SW 1271 (cell line): ENCODE data around the gene ISM1.
A peak's percentile ranks its signal among the peaks of the same experiment; 100 is the strongest.

Experiments used
- DNase-seq, 2 experiments: peaks; one replicate each; lab custom pipeline; 2025; lab: John Stamatoyannopoulos, UW

ISM1 gene

DNA sequence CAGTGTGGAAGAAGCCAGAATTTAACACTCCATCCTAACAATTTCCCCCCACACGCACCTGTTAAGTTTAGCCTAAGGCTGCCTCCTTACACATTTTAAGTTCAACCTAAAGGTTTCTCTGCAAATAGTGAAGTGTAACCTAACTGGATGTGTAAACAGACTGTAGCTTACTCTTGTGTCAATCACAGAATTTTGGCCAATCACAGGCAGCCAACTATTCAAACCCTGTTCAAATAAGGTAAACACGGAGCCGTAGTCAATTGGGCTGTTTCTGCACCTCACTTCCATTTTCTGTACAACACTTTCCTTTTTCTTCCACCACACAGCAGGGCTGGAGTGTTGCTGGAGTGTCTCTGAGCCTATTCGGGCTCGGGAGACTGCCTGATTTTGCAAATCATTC lies 92.1 kb downstream of the ISM1 start:
- DNase-seq: no peak

DNA sequence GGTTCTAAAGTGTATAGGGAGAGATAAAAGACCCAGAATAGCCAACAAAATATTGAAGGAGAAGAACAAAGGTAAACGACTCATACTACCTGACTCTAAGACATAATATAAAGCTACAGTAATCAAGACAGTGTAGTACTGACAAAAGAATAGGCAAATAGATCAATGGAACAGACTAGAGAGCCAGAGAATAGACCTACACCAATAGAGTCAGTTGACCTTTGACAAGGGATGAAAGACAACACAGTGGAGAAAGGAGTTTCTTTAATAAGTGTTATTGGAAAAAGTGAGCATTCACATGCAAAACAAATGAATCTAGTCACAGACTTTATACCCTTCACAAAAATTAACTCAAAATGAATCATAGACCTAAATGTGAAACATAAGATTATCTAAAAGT lies 96.4 kb downstream of the ISM1 start:
- DNase-seq: no peak

DNA sequence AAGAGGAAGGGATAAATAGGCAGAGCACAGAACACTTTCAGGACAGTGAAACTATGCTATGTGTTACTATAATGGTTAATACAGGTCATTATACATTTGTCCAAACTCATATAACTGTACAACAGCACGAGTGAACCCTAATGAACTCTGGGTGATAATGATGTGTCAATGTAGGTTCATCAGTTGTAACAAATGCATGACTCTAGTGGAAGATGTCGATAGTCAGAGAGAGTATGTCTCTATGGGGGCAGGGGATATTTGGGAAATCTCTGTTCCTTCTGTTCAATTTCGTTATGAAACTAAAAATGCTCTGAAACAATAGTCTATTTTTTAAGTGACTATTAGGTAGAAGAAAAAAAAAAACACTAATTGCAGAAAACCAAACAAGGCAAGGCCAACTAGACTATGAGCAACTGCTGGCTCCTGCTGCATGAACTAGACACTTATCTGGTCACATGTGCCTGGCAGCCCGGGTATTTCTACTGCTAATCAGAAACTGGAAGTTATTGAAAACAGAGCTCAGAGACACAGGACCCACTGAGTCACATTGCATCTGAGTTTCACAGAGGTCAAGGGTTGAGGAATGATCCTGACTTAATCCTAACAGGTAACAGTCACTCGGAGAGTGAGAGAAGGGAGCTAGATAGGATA lies 97.9 kb downstream of the ISM1 start:
- no peak for DNase-seq

DNA sequence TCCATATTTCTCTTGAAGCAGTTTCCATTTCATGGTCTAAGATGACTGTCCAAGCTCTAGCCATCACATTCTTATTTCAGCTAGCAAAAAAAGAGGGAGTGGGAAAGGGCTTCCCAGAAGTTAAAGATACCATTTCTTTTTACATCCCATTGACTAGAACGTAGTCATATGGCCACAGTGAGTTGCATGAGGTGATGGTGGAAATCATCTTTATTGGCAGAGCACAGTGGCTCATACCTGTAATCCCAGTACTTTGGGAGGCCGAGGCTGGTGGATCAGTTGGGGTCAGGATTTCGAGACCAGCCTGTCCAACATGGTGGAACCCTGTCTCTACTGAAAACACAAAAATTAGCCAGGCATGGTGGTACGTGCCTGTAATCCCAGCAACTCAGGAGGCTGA lies 99.6 kb downstream of the ISM1 start:
- no peak for DNase-seq

DNA sequence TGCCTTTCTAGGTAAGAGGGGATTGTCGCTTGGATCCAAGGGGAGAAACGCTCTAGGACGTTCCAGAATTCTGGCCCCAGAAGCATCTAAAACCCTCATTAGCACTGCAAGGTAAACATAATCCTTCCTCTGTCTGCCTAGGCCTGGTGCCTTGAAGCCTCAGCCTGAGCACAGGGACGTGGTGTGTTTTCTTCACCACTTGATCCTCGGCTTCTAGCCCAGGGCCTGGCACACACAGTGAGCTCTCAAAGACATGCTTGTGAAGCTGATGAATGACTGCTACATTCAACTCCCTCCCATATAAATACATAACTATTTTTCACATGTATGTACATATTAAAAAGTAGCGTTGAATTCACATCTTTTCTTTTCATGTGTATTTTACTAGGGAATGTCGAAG lies 100.3 kb downstream of the ISM1 start:
- no peak for DNase-seq

DNA sequence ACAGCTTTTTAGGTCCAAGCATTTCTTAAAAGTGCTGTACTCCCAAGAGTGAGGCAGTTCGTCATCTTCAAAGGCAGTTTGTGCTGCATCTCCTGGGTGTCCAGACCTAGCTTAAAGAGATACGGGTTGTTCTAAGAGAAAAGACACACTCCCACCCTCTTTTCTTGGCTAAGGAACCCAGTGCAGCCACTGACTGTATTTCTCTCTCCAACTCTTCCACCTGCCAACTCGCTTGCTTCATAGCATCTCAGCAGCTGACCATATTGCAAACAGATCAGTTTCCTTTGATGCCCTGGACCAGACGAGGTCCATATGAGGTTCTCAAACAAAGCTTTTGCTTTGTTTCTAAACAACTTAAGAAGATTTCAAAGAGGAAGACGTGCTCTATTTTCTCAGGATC lies 101.1 kb downstream of the ISM1 start:
- no peak for DNase-seq

DNA sequence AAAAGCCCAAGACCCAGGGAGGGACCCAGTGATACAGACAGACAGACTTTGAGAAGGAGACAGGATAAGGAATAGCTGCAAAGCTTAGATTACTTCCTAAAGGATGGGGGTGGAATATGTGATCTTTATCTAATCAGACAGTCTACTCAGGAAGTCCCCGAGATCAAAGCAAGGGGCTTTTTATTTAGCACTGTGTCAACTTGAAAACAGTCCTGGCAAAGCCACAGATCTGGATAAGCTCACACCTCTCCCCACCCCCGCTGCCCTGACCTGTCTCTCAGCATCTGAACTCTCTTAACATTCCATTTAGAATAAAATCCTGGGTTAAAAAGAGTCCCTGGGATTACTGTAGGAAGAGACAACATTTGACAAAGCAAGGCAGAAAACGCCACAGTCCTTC lies 101.5 kb downstream of the ISM1 start:
- no peak for DNase-seq

DNA sequence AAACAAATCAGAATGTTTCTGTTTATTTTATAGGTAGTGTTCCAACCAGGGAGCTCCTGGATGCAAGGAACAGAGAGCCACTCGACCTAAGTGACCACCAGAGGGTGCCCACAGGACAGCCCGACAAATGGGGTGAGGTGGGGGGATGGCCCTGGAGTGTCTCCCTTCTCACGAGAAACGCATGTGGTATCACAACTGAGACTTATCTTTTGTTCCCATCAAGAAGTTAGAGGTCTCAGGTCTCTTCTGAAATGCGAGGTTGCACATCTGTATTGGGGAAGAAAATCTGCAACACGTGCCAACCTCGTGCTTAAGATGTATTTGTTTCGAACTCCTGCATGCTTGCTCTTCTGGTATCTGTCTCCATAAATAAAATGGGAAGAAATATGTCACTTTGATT lies 104.0 kb downstream of the ISM1 start:
- no peak for DNase-seq

DNA sequence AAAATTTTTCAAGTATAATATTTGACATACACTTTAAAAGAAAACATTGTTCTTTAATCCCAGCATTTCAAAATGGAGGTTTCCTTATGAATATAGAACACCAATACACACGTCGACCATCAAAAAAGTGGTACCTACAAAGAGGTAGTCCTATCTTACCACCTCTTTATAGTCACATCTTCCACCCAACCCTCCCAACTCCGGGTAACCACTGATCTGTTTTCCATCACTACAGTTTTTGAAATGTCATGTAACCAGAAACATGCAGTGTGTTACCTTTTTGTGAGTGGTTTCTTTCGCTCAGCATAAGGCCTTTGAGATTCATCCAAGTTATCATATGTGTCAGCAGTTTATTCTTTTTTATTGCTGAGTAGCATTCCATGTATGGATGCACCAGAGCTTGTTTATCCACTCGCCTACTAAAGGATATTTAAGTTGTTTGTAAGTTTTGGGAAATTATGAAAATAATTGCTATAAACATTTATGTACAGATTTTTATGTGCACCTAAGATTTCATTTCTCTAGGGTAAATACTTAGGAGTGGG lies 104.8 kb downstream of the ISM1 start:
- DNase-seq: no peak

DNA sequence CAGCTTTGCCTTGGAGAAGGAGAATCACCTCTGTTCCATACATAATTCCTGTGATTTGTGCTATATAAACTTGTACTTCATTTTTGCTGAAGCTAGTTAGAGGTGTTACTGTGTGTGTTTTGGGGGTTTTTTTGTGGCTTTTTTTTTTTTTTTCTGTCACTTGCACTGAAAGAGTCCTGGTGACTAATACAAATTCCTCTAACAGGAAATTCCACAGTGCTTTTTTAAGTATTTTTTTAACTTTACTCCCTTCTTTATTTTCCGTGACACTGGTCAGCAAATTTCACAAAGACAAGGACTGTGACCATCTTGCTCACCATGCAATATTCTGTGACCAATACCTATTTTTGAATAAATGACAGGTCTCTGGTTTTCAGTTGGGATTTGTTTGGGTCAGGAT lies 110.5 kb downstream of the ISM1 start:
- DNase-seq: peak in 1 of 2 experiments; percentile 26

DNA sequence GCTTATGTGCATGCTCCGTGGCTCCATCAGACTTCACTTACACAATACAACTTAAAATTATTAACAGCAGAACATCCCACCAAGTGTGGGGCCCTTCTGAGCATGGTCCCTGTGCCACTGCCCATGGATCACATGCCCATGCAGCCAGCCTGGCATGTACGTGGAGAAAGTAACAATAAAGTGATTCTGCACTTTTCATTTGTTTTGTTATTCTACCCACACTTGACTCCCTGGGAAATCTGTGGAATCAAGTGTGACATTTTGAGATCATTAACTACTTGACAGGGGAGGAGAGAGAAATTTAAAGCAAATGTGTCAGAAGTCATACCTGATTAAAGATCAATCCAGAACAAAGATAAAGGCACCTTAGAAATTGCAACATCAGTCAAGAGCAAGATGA lies 112.0 kb downstream of the ISM1 start:
- DNase-seq: no peak

DNA sequence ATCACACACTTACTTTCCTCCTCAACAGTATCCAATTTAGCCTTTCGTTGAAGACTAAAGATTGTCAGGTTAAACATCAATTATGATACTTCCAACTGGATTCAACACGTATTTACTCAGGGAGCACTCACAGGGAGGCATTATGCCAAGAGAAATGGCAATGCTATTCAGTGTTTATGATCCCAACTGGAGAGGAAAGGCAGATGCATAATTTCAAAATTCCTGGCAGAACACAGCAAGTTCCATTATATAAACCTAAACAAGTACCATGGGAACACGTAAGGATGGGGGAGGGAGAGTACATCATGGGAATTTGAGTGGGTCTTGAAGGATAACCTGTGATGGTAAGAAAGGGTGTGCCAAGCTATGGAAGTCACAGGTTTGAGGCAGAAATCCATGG lies 112.7 kb downstream of the ISM1 start:
- DNase-seq: no peak

DNA sequence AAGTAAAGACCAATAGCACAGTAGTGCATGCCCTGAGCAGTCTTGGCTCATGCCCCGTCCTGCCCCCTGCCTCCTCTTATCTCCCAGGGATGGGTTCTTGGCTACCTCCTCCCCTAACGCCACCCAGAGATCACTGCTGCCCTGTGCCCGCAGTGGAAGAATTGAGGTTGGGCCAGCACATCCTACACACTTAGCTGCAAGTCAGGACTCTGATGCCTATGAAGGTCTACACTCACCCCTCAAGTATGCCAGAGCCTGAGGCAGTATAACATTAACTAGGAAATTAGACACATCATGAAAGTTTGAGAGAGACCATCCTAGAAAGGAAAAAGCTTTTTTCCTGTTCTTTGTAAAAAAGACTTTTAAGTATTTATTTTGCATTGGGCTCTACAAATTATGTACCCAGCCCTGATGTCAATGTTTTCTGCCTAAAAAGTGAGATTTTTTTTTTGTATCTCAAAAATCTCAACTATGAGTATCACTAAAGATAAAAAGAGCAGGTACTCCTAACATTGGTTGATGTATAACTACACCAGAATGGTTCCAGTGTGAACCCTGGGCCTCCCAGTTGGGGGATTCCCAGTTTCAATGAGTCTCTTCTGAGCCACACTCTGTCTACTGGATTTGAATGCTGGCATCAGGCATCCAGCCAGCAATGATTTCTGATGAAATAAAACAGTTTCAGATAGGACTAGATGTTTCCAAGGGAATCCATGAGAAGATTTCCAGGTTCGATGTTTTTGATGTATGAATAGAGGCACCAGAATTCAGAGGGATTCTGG lies 115.4 kb downstream of the ISM1 start:
- peak in 1 of 2 experiments; percentile 5 for DNase-seq

DNA sequence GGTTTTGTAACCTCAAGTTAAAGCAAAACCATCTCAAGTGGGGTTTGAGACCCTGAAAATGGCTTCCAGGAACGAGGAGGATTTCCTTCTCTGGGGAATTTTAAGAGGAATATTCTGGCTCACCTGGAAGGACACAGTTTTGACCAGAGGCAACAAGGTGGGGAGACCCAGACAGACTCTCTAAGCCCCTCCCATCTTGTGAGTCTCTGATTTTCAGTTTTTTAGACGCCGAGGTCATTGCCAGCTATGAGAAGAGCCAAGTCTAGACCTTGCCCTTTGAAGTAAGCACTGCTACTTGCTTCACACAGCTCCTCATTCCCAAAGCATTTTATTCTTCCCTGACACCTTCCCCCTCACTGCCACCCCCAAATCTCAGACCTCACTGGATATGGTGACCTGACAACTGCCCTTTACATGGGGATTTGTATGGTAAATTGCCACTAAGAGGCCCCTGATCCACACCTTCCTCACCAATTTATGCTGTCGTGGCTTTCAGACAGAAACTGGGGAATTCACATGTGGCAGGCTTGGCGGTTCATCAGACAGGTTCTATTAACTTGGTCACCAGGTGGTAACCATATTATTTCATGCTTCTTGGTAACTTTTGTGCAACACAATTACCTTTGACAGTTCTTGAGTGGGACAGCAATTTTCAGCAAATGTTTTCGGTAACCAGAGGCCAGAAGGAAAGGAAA lies 116.2 kb downstream of the ISM1 start:
- DNase-seq: no peak

DNA sequence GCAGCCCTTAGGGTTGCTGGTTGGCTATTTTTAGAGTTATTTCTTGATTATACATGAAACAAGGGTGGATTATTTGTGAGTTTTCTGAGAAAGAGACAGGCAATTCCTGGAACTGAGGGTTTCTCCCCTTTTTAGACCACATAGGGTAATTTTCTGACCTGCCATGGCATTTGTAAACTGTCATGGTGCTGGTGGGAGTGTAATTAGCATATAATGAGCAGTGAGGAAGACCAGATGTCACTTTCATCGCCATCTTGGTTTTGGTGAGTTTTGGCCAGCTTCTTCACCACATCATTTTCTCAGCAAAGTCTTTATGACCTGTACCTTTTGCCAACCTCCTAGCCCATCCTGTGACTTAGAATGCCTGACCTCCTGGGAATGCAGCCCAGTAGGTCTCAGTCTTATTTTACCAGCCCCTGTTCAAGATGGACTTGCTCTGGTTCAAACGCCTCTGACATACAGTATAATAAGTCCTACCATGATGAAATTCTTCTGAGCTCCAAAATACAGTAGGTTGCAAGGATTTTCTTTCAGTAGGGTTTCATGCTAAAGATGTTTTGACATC lies 117.1 kb downstream of the ISM1 start:
- DNase-seq: no peak

DNA sequence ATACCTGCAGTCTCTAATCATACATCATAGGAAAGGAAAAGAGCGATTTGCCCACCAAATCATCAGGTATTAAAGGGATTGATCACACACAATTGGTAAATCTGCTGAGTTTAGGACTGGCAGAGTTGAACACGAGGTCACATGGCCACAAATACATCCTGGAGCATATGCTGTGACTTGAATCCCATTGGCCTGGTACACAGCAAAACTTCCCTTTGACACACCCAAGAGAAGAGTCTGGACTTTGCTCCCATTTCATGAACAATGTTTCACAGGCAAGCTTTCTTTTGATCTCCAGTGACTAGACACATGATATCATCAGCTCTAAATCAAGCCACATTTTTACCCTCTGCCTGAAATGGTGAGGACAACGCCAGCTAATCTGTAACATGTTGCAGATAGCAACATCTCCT lies 117.9 kb downstream of the ISM1 start:
- DNase-seq: no peak

DNA sequence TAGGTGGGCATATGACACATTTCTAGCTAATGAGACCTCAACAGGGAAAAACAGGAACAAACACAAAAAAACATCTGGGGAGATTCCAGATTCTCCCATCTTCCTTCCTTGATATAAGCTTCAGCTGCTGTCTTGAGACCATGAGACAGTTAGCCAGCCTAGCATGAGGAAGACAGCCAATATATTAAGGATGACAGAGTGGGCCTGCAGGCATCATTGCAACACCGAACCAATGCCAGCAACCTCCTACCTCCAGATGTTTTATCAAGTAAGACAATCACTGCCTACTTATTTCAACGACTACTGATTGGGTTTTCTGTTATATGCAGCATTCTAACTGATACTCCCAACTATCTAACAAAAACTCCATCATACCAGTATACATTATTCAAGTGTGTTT lies 119.0 kb downstream of the ISM1 start:
- no peak for DNase-seq

DNA sequence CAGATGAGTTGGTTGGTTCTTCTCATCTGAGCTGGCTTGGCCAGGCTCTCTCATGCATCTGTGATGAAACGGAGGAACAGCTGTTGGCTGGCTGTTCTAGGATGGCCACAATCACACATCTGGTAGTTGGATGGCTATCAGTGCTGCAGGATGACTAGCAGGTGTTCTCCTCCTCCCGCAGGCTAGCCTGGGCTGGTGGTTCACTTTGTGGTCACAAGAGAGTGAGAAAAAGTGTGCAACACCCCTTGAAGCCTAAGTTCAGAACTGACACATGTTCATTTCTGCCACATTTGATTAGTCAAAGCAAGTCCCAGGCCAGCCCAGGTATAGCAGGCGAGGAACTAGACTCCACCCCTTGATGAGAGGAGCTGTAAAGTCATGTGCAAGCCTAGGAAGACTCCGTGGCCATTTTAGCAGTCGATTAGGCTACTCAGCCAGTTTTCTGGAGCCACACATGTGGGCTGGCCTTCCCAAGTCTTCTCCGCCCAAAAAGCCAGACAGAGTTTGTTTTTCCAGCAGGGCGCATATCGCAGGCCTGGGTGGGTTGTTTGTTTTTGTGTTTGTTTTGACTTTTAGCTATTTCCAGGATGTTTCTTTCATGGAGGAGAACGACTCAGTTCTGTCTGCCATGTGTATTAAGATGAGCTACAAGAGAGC lies 120.8 kb downstream of the ISM1 start:
- no peak for DNase-seq

DNA sequence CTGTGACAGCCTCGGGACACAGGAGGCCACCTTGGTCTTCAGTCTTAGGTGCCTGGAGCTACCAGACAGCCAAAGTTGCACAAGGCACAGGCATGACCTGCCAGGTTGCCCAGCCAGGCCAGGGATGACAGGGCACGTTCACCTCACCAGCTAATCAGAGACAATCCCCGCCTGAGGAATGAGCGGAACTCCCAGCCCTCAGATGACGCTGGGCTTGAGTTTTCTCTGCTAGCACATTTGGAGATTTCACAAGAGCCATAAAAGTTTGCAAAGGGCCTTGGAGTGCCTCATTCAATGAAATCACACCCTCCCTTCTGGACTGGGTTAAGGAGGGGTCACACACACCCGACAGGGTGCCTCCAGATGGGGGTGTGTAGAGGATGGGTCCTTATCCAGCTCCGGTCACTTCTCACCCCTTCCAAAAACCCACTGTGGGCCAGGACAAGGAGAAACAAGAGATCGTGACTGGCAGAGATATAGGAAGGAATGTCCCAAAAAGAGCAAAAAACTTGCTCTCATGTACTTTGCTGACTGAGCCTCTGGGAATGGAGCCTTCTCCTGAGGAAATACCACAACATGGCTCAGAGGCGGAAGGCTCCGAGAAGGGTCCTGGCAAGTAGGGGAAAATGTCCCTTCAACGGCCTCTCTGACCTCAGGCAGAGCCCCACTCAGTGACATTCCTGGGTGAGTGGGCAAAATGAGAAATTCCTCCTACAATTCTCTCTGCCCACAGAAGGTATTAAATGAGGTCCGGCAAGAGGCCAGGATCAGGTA lies 121.6 kb downstream of the ISM1 start:
- DNase-seq: no peak

DNA sequence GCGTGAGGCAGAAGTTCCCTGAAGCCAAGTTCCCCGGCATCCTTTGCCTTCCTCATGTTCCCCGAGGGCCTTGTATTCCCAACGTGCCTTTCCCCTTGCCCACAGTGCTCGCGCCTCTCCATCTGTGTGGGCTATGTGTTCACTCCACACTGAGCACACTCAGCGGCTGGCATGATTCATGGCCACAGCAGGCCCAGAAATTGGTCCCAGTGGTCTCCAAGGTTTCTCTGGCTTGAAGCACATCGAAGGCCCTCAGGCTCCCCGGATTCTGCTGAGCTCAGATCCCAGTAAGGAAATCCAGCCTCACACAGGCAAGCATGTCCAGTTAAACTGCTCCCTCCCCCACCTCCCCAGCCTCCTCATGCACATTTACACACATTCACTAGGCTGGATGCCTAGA lies 123.6 kb downstream of the ISM1 start:
- DNase-seq: no peak
